ENCODE measurements around the gene POLR3K. TPM values are rescaled to one million over a fixed set of nuclear protein-coding genes. Genes with fewer than 3 reads are reported as not detected.

The POLR3K gene
- total RNA-seq, 1 experiment from 2014 or later, result 29.1 TPM

- BruUV-seq (replicated peaks), result no TSS peak
- H3K4me3 Mint-ChIP-seq (ENCODE audit: low read depth, unreplicated experiment), result no peak overlapping the region
- H3K27me3 Mint-ChIP-seq (ENCODE audit: unreplicated experiment), result no peaks in the 10 kb centered on the region
- peaks cover 33% of the 10 kb centered on the region for H3K4me1 Mint-ChIP-seq (ENCODE audit: low read depth, unreplicated experiment)
- H3K36me3 Mint-ChIP-seq (ENCODE audit: insufficient read depth, unreplicated experiment), result peaks cover 39% of the 10 kb centered on the region
- DNase-seq, result no peak
- no peaks in the 10 kb centered on the region for H3K9me3 Mint-ChIP-seq (ENCODE audit: low read depth, unreplicated experiment)
- no peak overlapping the region for H3K27ac Mint-ChIP-seq (ENCODE audit: unreplicated experiment)
- CTCF ChIA-PET, result interaction anchor here (1.2 to 2.0 kb wide), 2 partner anchors 8 to 28 kb away, joined by 4 to 7 read pairs; no protein-coding TSS in a partner anchor
- intact Hi-C loops (cut with micrococcal nuclease; ENCODE audit: unreplicated experiment), result no loop called here
- no peak for TF ChIP-seq CTCF (IDR thresholded peaks at IDR 0.05; ENCODE audit: unreplicated experiment)
Measured at GRCh38 chr16:69181-69580, 15.8 kb upstream of the POLR3K start.

GRCh38 chr16:67884-68789 is 14.7 kb upstream of the POLR3K start:
- TF ChIP-seq CTCF (IDR thresholded peaks at IDR 0.05; ENCODE audit: unreplicated experiment), result no peak
- no peaks in the 10 kb centered on the region for H3K27me3 Mint-ChIP-seq (ENCODE audit: unreplicated experiment)
- DNase-seq, result no peak
- no peaks in the 10 kb centered on the region for H3K9me3 Mint-ChIP-seq (ENCODE audit: low read depth, unreplicated experiment)
- CTCF ChIA-PET, result interaction anchor here (1.2 to 2.0 kb wide), 2 partner anchors 9 to 29 kb away, joined by 4 to 7 read pairs; no protein-coding TSS in a partner anchor
- H3K4me1 Mint-ChIP-seq (ENCODE audit: low read depth, unreplicated experiment), result peaks cover 28% of the 10 kb centered on the region
- H3K4me3 Mint-ChIP-seq (ENCODE audit: low read depth, unreplicated experiment), result no peak overlapping the region
- BruUV-seq (replicated peaks), result no TSS peak
- H3K36me3 Mint-ChIP-seq (ENCODE audit: insufficient read depth, unreplicated experiment), result peaks cover 31% of the 10 kb centered on the region
- intact Hi-C loops (cut with micrococcal nuclease; ENCODE audit: unreplicated experiment), result no loop called here
- no peak overlapping the region for H3K27ac Mint-ChIP-seq (ENCODE audit: unreplicated experiment)

- Mint-ChIP-seq H3K4me3 (ENCODE audit: low read depth, unreplicated experiment) (no peak overlapping the region), H3K9me3 (ENCODE audit: low read depth, unreplicated experiment) (no peaks in the 10 kb centered on the region), H3K4me1 (ENCODE audit: low read depth, unreplicated experiment) (peaks cover 22% of the 10 kb centered on the region), H3K27ac (ENCODE audit: unreplicated experiment) (no peak overlapping the region), H3K27me3 (ENCODE audit: unreplicated experiment) (no peaks in the 10 kb centered on the region), H3K36me3 (ENCODE audit: insufficient read depth, unreplicated experiment) (peaks cover 25% of the 10 kb centered on the region)
- no TSS peak for BruUV-seq (replicated peaks)
- intact Hi-C loops (cut with micrococcal nuclease; ENCODE audit: unreplicated experiment), result no loop called here
- CTCF ChIA-PET, result interaction anchor here (2.3 kb wide), 1 partner anchor 29 kb away, joined by 47 read pairs; no protein-coding TSS in a partner anchor
- no peak for TF ChIP-seq CTCF (IDR thresholded peaks at IDR 0.05; ENCODE audit: unreplicated experiment)
- DNase-seq, result no peak
Measured at GRCh38 chr16:67183-67791, 13.9 kb upstream of the POLR3K start.

- H3K4me1 Mint-ChIP-seq (ENCODE audit: low read depth, unreplicated experiment), result peaks cover 22% of the 10 kb centered on the region
- DNase-seq, result no peak
- CTCF ChIA-PET, result interaction anchor here (0.8 to 2.3 kb wide), 10 partner anchors 9 to 295 kb away, joined by 4 to 47 read pairs (median 8); partner anchors contain the start of genes MPG, POLR3K and SNRNP25
- no peak for TF ChIP-seq CTCF (IDR thresholded peaks at IDR 0.05; ENCODE audit: unreplicated experiment)
- peaks cover 20% of the 10 kb centered on the region for H3K36me3 Mint-ChIP-seq (ENCODE audit: insufficient read depth, unreplicated experiment)
- H3K27ac Mint-ChIP-seq (ENCODE audit: unreplicated experiment), result no peak overlapping the region
- intact Hi-C loops (cut with micrococcal nuclease; ENCODE audit: unreplicated experiment), result no loop called here
- BruUV-seq (replicated peaks), result no TSS peak
- no peaks in the 10 kb centered on the region for H3K27me3 Mint-ChIP-seq (ENCODE audit: unreplicated experiment)
- no peaks in the 10 kb centered on the region for H3K9me3 Mint-ChIP-seq (ENCODE audit: low read depth, unreplicated experiment)
- no peak overlapping the region for H3K4me3 Mint-ChIP-seq (ENCODE audit: low read depth, unreplicated experiment)
Measured at GRCh38 chr16:66309-67182, 13.1 kb upstream of the POLR3K start.
